ENCODE measurements around the gene INPP4A.

The INPP4A gene

GRCh38 chr2:98454500-98455235, 10.0 kb downstream of the INPP4A start:
- H3K4me1 ChIP-seq (ENCODE audit: control extremely low read depth in 1 of 4, control insufficient read depth in 4 of 4, insufficient read depth in 4 of 4, low read length in 3 of 4) = peaks cover 29 to 79% (median 48%) of the 10 kb centered on the region in 4 experiments
- H3K36me3 ChIP-seq (ENCODE audit: control insufficient read depth in 4 of 4, insufficient read depth in 4 of 4, low read length in 3 of 4) = peaks cover 0 to 5% (median 0%) of the 10 kb centered on the region in 4 experiments
- no peaks in the 10 kb centered on the region for H3K27me3 ChIP-seq (replicated peaks in 2 of 5; ENCODE audit: control insufficient read depth in 4 of 5, insufficient read depth in 5 of 5, low read length in 4 of 5)
- H3K9me3 ChIP-seq (ENCODE audit: control extremely low read depth in 1 of 5, control insufficient read depth in 4 of 5, insufficient read depth in 2 of 5, low read depth in 1 of 5, low read length in 4 of 5) = no peaks in the 10 kb centered on the region
- H3K4me3 ChIP-seq (ENCODE audit: control insufficient read depth in 1 of 7, extremely low read depth in 1 of 7, insufficient read depth in 4 of 7, low read depth in 2 of 7, low read length in 6 of 7) = peak overlapping the region in 3 of 7 experiments; percentile 6 to 30 (median 8)
- ChIA-PET POLR2A (no interaction called here), CTCF (interaction anchor here (0.6 to 3.1 kb wide), 6 partner anchors 8 to 736 kb away, joined by 3 to 13 read pairs (median 4); no protein-coding TSS in a partner anchor)
- DNase-seq = peak in 2 of 3 donors; percentile 77 to 80
- WGBS (ENCODE audit: insufficient coverage) = 0% methylated on average over 2 of the region's 6 CpGs
- peak overlapping the region in 1 of 2 experiments; percentile 79 for H3K27ac ChIP-seq (ENCODE audit: insufficient read depth in 1 of 2, low read depth in 1 of 2, low read length in 2 of 2, poor library complexity in 1 of 2, severe bottlenecking in 2 of 2)

- H3K36me3 ChIP-seq (ENCODE audit: control insufficient read depth in 4 of 4, insufficient read depth in 4 of 4, low read length in 3 of 4) = peaks cover 0 to 5% (median 0%) of the 10 kb centered on the region in 4 experiments
- H3K4me3 ChIP-seq (ENCODE audit: control insufficient read depth in 1 of 7, extremely low read depth in 1 of 7, insufficient read depth in 4 of 7, low read depth in 2 of 7, low read length in 6 of 7) = peak overlapping the region in 6 of 7 experiments; percentile 6 to 57 (median 27)
- WGBS (ENCODE audit: insufficient coverage) = 0% methylated on average over 2 of the region's 4 CpGs
- ChIA-PET CTCF (interaction anchor here (0.7 to 3.0 kb wide), 6 partner anchors 9 to 62 kb away, joined by 3 to 10 read pairs (median 6); no protein-coding TSS in a partner anchor), POLR2A (interaction anchor here (0.6 kb wide), 1 partner anchor 1924 kb away, joined by 6 read pairs; no protein-coding TSS in a partner anchor)
- H3K27me3 ChIP-seq (replicated peaks in 2 of 5; ENCODE audit: control insufficient read depth in 4 of 5, insufficient read depth in 5 of 5, low read length in 4 of 5) = no peaks in the 10 kb centered on the region
- H3K4me1 ChIP-seq (ENCODE audit: control extremely low read depth in 1 of 4, control insufficient read depth in 4 of 4, insufficient read depth in 4 of 4, low read length in 3 of 4) = peaks cover 29 to 82% (median 56%) of the 10 kb centered on the region in 4 experiments
- peak overlapping the region; percentile 51 to 79 for H3K27ac ChIP-seq (ENCODE audit: insufficient read depth in 1 of 2, low read depth in 1 of 2, low read length in 2 of 2, poor library complexity in 1 of 2, severe bottlenecking in 2 of 2)
- DNase-seq = peak; percentile 78 to 96 (median 93)
- no peaks in the 10 kb centered on the region for H3K9me3 ChIP-seq (ENCODE audit: control extremely low read depth in 1 of 5, control insufficient read depth in 4 of 5, insufficient read depth in 2 of 5, low read depth in 1 of 5, low read length in 4 of 5)
Observed at GRCh38 chr2:98455494-98455976, 10.9 kb downstream of the INPP4A start.

GRCh38 chr2:98457045-98457696, 12.5 kb downstream of the INPP4A start:
- Histone ChIP-seq H3K27me3 (replicated peaks in 2 of 5; ENCODE audit: control insufficient read depth in 4 of 5, insufficient read depth in 5 of 5, low read length in 4 of 5) (no peaks in the 10 kb centered on the region), H3K9me3 (ENCODE audit: control extremely low read depth in 1 of 5, control insufficient read depth in 4 of 5, insufficient read depth in 2 of 5, low read depth in 1 of 5, low read length in 4 of 5) (no peaks in the 10 kb centered on the region), H3K4me3 (ENCODE audit: control insufficient read depth in 1 of 7, extremely low read depth in 1 of 7, insufficient read depth in 4 of 7, low read depth in 2 of 7, low read length in 6 of 7) (no peak overlapping the region), H3K36me3 (ENCODE audit: control insufficient read depth in 4 of 4, insufficient read depth in 4 of 4, low read length in 3 of 4) (peaks cover 0 to 5% (median 0%) of the 10 kb centered on the region in 4 experiments), H3K4me1 (ENCODE audit: control extremely low read depth in 1 of 4, control insufficient read depth in 4 of 4, insufficient read depth in 4 of 4, low read length in 3 of 4) (peaks cover 30 to 84% (median 69%) of the 10 kb centered on the region in 4 experiments), H3K27ac (ENCODE audit: insufficient read depth in 1 of 2, low read depth in 1 of 2, low read length in 2 of 2, poor library complexity in 1 of 2, severe bottlenecking in 2 of 2) (peak overlapping the region in 1 of 2 experiments; percentile 1)
- no peak for DNase-seq
- ChIA-PET POLR2A (interaction anchor here (0.6 kb wide), 1 partner anchor 13 kb away, joined by 3 read pairs; no protein-coding TSS in a partner anchor), CTCF (interaction anchor here (1.0 to 3.0 kb wide), 8 partner anchors 8 to 47 kb away, joined by 3 to 10 read pairs (median 4); no protein-coding TSS in a partner anchor)
- WGBS (ENCODE audit: insufficient coverage) = 93% methylated on average over 2 of the region's 4 CpGs

GRCh38 chr2:98458207-98458606, 13.5 kb downstream of the INPP4A start:
- ChIA-PET CTCF (interaction anchor here (1.5 to 3.0 kb wide), 2 partner anchors 12 to 46 kb away, joined by 3 to 10 read pairs; no protein-coding TSS in a partner anchor), POLR2A (no interaction called here)
- Histone ChIP-seq H3K4me1 (ENCODE audit: control extremely low read depth in 1 of 4, control insufficient read depth in 4 of 4, insufficient read depth in 4 of 4, low read length in 3 of 4) (peaks cover 25 to 77% (median 67%) of the 10 kb centered on the region in 4 experiments), H3K9me3 (ENCODE audit: control extremely low read depth in 1 of 5, control insufficient read depth in 4 of 5, insufficient read depth in 2 of 5, low read depth in 1 of 5, low read length in 4 of 5) (no peaks in the 10 kb centered on the region), H3K36me3 (ENCODE audit: control insufficient read depth in 4 of 4, insufficient read depth in 4 of 4, low read length in 3 of 4) (peaks cover 0 to 5% (median 0%) of the 10 kb centered on the region in 4 experiments), H3K27ac (ENCODE audit: insufficient read depth in 1 of 2, low read depth in 1 of 2, low read length in 2 of 2, poor library complexity in 1 of 2, severe bottlenecking in 2 of 2) (no peak overlapping the region), H3K4me3 (ENCODE audit: control insufficient read depth in 1 of 7, extremely low read depth in 1 of 7, insufficient read depth in 4 of 7, low read depth in 2 of 7, low read length in 6 of 7) (no peak overlapping the region), H3K27me3 (replicated peaks in 2 of 5; ENCODE audit: control insufficient read depth in 4 of 5, insufficient read depth in 5 of 5, low read length in 4 of 5) (no peaks in the 10 kb centered on the region)
- WGBS (ENCODE audit: insufficient coverage) = 97% methylated on average over 4 of the region's 4 CpGs
- DNase-seq = no peak

GRCh38 chr2:98458667-98459380, 14.2 kb downstream of the INPP4A start:
- H3K27me3 ChIP-seq (replicated peaks in 2 of 5; ENCODE audit: control insufficient read depth in 4 of 5, insufficient read depth in 5 of 5, low read length in 4 of 5) = no peaks in the 10 kb centered on the region
- 95% methylated on average over 10 of the region's 14 CpGs for WGBS (ENCODE audit: insufficient coverage)
- DNase-seq = no peak
- H3K9me3 ChIP-seq (ENCODE audit: control extremely low read depth in 1 of 5, control insufficient read depth in 4 of 5, insufficient read depth in 2 of 5, low read depth in 1 of 5, low read length in 4 of 5) = no peaks in the 10 kb centered on the region
- ChIA-PET CTCF (interaction anchor here (1.0 to 1.5 kb wide), 2 partner anchors 11 to 46 kb away, joined by 3 to 4 read pairs; no protein-coding TSS in a partner anchor), POLR2A (no interaction called here)
- H3K4me1 ChIP-seq (ENCODE audit: control extremely low read depth in 1 of 4, control insufficient read depth in 4 of 4, insufficient read depth in 4 of 4, low read length in 3 of 4) = peaks cover 23 to 77% (median 70%) of the 10 kb centered on the region in 4 experiments
- no peak overlapping the region for H3K4me3 ChIP-seq (ENCODE audit: control insufficient read depth in 1 of 7, extremely low read depth in 1 of 7, insufficient read depth in 4 of 7, low read depth in 2 of 7, low read length in 6 of 7)
- H3K27ac ChIP-seq (ENCODE audit: insufficient read depth in 1 of 2, low read depth in 1 of 2, low read length in 2 of 2, poor library complexity in 1 of 2, severe bottlenecking in 2 of 2) = no peak overlapping the region
- peaks cover 0 to 5% (median 0%) of the 10 kb centered on the region in 4 experiments for H3K36me3 ChIP-seq (ENCODE audit: control insufficient read depth in 4 of 4, insufficient read depth in 4 of 4, low read length in 3 of 4)

- no peak overlapping the region for H3K27ac ChIP-seq (ENCODE audit: insufficient read depth in 1 of 2, low read depth in 1 of 2, low read length in 2 of 2, poor library complexity in 1 of 2, severe bottlenecking in 2 of 2)
- POLR2A ChIA-PET = no interaction called here
- CTCF ChIA-PET = interaction anchor here (1.0 kb wide), 1 partner anchor 47 kb away, joined by 4 read pairs; no protein-coding TSS in a partner anchor
Observed at GRCh38 chr2:98459496-98460175, 15.0 kb downstream of the INPP4A start.

More at GRCh38 chr2:98459496-98460175, 15.0 kb downstream of the INPP4A start:
- WGBS (ENCODE audit: insufficient coverage) = 93% methylated on average over 2 of the region's 3 CpGs
- Histone ChIP-seq H3K36me3 (ENCODE audit: control insufficient read depth in 4 of 4, insufficient read depth in 4 of 4, low read length in 3 of 4) (peaks cover 0 to 5% (median 0%) of the 10 kb centered on the region in 4 experiments), H3K4me3 (ENCODE audit: control insufficient read depth in 1 of 7, extremely low read depth in 1 of 7, insufficient read depth in 4 of 7, low read depth in 2 of 7, low read length in 6 of 7) (no peak overlapping the region), H3K9me3 (ENCODE audit: control extremely low read depth in 1 of 5, control insufficient read depth in 4 of 5, insufficient read depth in 2 of 5, low read depth in 1 of 5, low read length in 4 of 5) (no peaks in the 10 kb centered on the region), H3K27me3 (replicated peaks in 2 of 5; ENCODE audit: control insufficient read depth in 4 of 5, insufficient read depth in 5 of 5, low read length in 4 of 5) (no peaks in the 10 kb centered on the region), H3K4me1 (ENCODE audit: control extremely low read depth in 1 of 4, control insufficient read depth in 4 of 4, insufficient read depth in 4 of 4, low read length in 3 of 4) (peaks cover 22 to 77% (median 71%) of the 10 kb centered on the region in 4 experiments)
- DNase-seq = peak in 2 of 3 donors; percentile 42 to 53
